ENCODE measurements around the gene EVA1B. TPM values are rescaled to one million over a fixed set of nuclear protein-coding genes. Genes with fewer than 3 reads are reported as not detected.

EVA1B gene, protein sequence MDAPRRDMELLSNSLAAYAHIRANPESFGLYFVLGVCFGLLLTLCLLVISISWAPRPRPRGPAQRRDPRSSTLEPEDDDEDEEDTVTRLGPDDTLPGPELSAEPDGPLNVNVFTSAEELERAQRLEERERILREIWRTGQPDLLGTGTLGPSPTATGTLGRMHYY
- 58.5 and 143 TPM in 2 replicates for total RNA-seq (ENCODE audit: low replicate concordance)

DNA sequence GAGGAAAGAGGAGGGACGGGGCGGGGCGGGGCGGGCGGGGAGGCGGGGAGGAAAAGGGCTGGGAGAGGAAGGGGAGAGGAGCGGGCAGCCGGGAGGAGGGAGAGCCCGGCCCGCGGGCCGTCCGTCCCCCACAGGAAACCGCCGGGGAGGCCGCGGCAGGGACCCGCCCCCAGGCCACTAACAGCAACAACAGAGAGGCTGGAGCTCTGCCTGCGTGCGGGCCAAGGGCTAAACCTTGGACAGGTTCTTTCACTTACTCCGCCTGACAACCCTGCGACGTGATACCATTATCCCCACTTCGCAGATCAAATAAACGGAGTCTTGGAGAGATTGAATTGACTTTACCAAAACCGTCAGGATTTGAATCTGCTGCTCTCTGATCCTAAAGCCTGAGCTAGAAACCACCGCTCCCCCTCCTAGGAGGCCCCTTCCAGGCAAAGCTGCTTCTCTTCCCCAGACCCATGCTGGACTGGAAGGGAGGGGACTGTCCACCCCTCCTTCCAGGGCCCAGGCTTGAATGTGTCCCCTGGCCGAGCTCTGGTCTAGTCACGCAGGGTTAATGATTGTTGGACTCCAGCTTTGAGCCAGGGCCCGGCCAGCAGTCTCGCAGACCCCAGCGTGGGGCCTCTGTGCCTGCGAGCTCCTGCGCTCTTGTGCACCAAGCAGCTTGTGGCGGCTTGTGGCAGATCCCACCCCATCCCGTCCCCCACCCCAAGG lies at the start of gene EVA1B:
EVA1B (minus strand) TSS at position 10 of the 717 bp plus-strand sequence. CDS start 608 bp downstream, outside the sequence.

DNA sequence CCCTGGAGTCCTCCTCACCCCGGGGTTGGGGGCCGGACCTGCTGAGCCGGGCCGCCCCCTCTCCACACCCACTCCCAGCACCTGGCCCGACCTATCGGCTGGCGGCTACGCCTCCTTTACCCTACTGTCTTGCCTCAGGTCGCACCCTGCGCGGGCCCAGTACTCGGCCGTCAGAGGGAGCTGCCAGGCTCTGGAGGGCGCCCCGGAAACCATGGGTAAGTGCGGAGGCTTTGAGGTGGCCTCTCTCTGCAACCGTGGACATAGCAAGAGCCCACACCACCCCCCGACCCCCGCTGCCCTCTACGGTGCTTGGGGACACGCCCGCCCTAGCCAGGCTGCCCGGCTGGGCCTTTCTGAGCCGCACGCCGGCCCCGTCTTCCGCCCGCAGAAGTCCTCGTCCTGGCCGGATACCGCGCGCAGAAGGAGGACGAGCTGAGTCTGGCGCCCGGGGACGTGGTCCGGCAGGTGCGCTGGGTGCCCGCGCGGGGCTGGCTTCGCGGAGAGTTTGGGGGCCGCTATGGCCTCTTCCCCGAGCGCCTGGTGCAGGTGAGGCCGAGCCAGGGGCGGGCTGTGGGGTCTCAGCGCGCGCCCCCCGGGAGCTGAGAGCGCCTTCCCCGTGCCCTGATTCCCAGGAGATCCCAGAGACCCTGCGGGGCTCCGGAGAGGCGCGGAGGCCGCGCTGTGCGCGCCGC lies 17.1 kb downstream of the EVA1B start, which contains the start of gene SH3D21:
SH3D21 (plus strand) TSS at position 159 of the 692 bp plus-strand sequence; CDS start at position 212, 53 bp downstream.

Other genes starting within 250 kb of the EVA1B start
- gene TEKT2, start 239.6 kb downstream of the EVA1B start, total RNA-seq (ENCODE audit: low replicate concordance): 0.38 TPM in 1 of 2 replicates, not detected in the other
- 21.9 and 29.8 TPM in 2 replicates for gene ADPRS, start 234.8 kb downstream of the EVA1B start, total RNA-seq (ENCODE audit: low replicate concordance)
- gene COL8A2, start 198.4 kb downstream of the EVA1B start, total RNA-seq (ENCODE audit: low replicate concordance): 1.3 and 5.0 TPM in 2 replicates
- gene TRAPPC3, start 174.2 kb downstream of the EVA1B start, total RNA-seq (ENCODE audit: low replicate concordance): 51.1 and 78.5 TPM in 2 replicates
- gene MAP7D1, start 167.5 kb downstream of the EVA1B start, total RNA-seq (ENCODE audit: low replicate concordance): 45.4 and 81.4 TPM in 2 replicates
- gene THRAP3, start 99.2 kb downstream of the EVA1B start, total RNA-seq (ENCODE audit: low replicate concordance): 33.2 and 82.2 TPM in 2 replicates
- 2.7 and 3.2 TPM in 2 replicates for gene SH3D21, start 17.3 kb downstream of the EVA1B start, total RNA-seq (ENCODE audit: low replicate concordance)
- gene STK40, start 62.3 kb upstream of the EVA1B start, total RNA-seq (ENCODE audit: low replicate concordance): 9.8 and 26.4 TPM in 2 replicates
- 10.5 and 12.5 TPM in 2 replicates for gene LSM10, start 74.3 kb upstream of the EVA1B start, total RNA-seq (ENCODE audit: low replicate concordance)
- gene OSCP1, start 126.8 kb upstream of the EVA1B start, total RNA-seq (ENCODE audit: low replicate concordance): 9.0 and 10.5 TPM in 2 replicates
- 15.7 and 61.9 TPM in 2 replicates for gene MRPS15, start 140.7 kb upstream of the EVA1B start, total RNA-seq (ENCODE audit: low replicate concordance)
- not detected in 2 replicates for gene CSF3R, start 159.3 kb upstream of the EVA1B start, total RNA-seq (ENCODE audit: low replicate concordance)

Data from smooth muscle cell of the coronary artery (primary cell).